H9 (cell line): ENCODE results near the gene BRMS1L. TPM values are rescaled to one million over a fixed set of nuclear protein-coding genes. Genes with fewer than 3 reads are reported as not detected.

Source experiments
- DNase-seq: peaks from one replicate; pipeline ENCODE4 v3.0.0-alpha.2; 2017
- H2AFZ ChIP-seq: one replicate; pipeline ENCODE4 v1.6.1; 2013; ENCODE audit warnings: mild to moderate bottlenecking, low read length, control low read depth, moderate library complexity
- H2AK5ac ChIP-seq: 2 replicates; pipeline ENCODE4 v1.6.1; 2013; ENCODE audit warnings: low read length, control low read depth, mixed read lengths; ENCODE audit not compliant: insufficient read length
- H2BK120ac ChIP-seq: one replicate; pipeline ENCODE4 v1.6.1; 2013; ENCODE audit warnings: low read depth, mild to moderate bottlenecking, low read length, control low read depth, inconsistent platforms; ENCODE audit not compliant: poor library complexity, severe bottlenecking
- H2BK12ac ChIP-seq: 2 replicates; pipeline ENCODE4 v1.6.1; 2013; ENCODE audit warnings: low read length, control low read depth, mixed read lengths, low read depth; ENCODE audit not compliant: insufficient read length
- H2BK15ac ChIP-seq: 2 replicates; pipeline ENCODE4 v1.6.1; 2013; ENCODE audit warnings: low read depth, low read length, control low read depth
- H2BK20ac ChIP-seq: one replicate; pipeline ENCODE4 v1.6.1; 2013; ENCODE audit warnings: low read depth, mild to moderate bottlenecking, low read length, control low read depth, inconsistent platforms; ENCODE audit not compliant: poor library complexity, severe bottlenecking
- H2BK5ac ChIP-seq: 2 replicates; pipeline ENCODE4 v1.6.1; 2013; ENCODE audit warnings: low read length, control low read depth, mixed read lengths; ENCODE audit not compliant: insufficient read length
- H3K14ac ChIP-seq: 2 replicates; pipeline ENCODE4 v1.6.1; 2013; ENCODE audit warnings: low read length, control low read depth; ENCODE audit not compliant: insufficient read depth
- H3K18ac ChIP-seq: 2 replicates; pipeline ENCODE4 v1.6.1; 2013; ENCODE audit warnings: low read depth, mild to moderate bottlenecking, mixed read lengths, low read length, control low read depth; ENCODE audit not compliant: insufficient read length
- H3K23ac ChIP-seq: 2 replicates; pipeline ENCODE4 v1.6.1; 2013; ENCODE audit warnings: low read length, control low read depth, mixed read lengths, low read depth; ENCODE audit not compliant: insufficient read length
- H3K23me2 ChIP-seq: 2 replicates; pipeline ENCODE4 v1.6.1; 2013; ENCODE audit warnings: low read depth, mild to moderate bottlenecking, mixed read lengths, low read length, control low read depth; ENCODE audit not compliant: insufficient read length, poor library complexity, severe bottlenecking
- H3K27ac ChIP-seq: 2 replicates; pipeline ENCODE4 v1.5.1; 2013; ENCODE audit warnings: low read length, control low read depth, mixed read lengths, low read depth; ENCODE audit not compliant: insufficient read length
- H3K27me3 ChIP-seq: 2 replicates; pipeline ENCODE4 v1.6.1; 2013; ENCODE audit warnings: low read length, control low read depth, inconsistent platforms; ENCODE audit not compliant: insufficient read depth
- H3K4ac ChIP-seq: 2 replicates; pipeline ENCODE4 v1.6.1; 2013; ENCODE audit warnings: low read depth, mild to moderate bottlenecking, control low read depth, inconsistent platforms, low read length, moderate library complexity
- H3K4me1 ChIP-seq: 2 replicates; pipeline ENCODE4 v1.6.1; 2013; ENCODE audit warnings: low read length, control low read depth, inconsistent platforms; ENCODE audit not compliant: insufficient read depth
- H3K4me2 ChIP-seq: 2 replicates; pipeline ENCODE4 v1.6.1; 2013; ENCODE audit warnings: low read length, control low read depth, mixed read lengths; ENCODE audit not compliant: insufficient read length, insufficient read depth
- H3K56ac ChIP-seq: 2 replicates; pipeline ENCODE4 v1.6.1; 2013; ENCODE audit warnings: low read depth, mild to moderate bottlenecking, mixed read lengths, low read length, control low read depth; ENCODE audit not compliant: insufficient read length
- H3K79me1 ChIP-seq: 2 replicates; pipeline ENCODE4 v1.6.1; 2013; ENCODE audit warnings: low read depth, mild to moderate bottlenecking, moderate library complexity, low read length, control low read depth, inconsistent platforms; ENCODE audit not compliant: insufficient read depth, poor library complexity, severe bottlenecking
- H3K79me2 ChIP-seq: 2 replicates; pipeline ENCODE4 v1.6.1; 2013; ENCODE audit warnings: low read length, control low read depth, inconsistent platforms; ENCODE audit not compliant: insufficient read depth
- H3K9ac ChIP-seq: 2 replicates; pipeline ENCODE4 v1.6.1; 2013; ENCODE audit warnings: low read length, control low read depth, mixed read lengths; ENCODE audit not compliant: insufficient read length; ENCODE audit errors: extremely low read depth
- H3K9me3 ChIP-seq: one replicate; pipeline ENCODE4 v1.6.1; 2013; ENCODE audit warnings: low read depth, low read length, inconsistent platforms; ENCODE audit not compliant: control insufficient read depth
- H3T11ph ChIP-seq: one replicate; pipeline ENCODE4 v1.6.1; 2013; ENCODE audit warnings: mild to moderate bottlenecking, low read length, control low read depth, inconsistent platforms
- H4K20me1 ChIP-seq: one replicate; pipeline ENCODE4 v1.6.1; 2013; ENCODE audit not compliant: control insufficient read depth, insufficient read length, insufficient read depth
- H4K5ac ChIP-seq: 2 replicates; pipeline ENCODE4 v1.6.1; 2013; ENCODE audit warnings: low read depth, mild to moderate bottlenecking, mixed read lengths, low read length, control low read depth; ENCODE audit not compliant: insufficient read length
- H4K8ac ChIP-seq: replicated peaks from 2 replicates; pipeline ENCODE4 v1.6.1; 2013; ENCODE audit warnings: low read length, control low read depth, mixed read lengths, low read depth; ENCODE audit not compliant: insufficient read length
- H4K91ac ChIP-seq: 2 replicates; pipeline ENCODE4 v1.6.1; 2013; ENCODE audit warnings: low read depth, mild to moderate bottlenecking, moderate library complexity, mixed read lengths, low read length, control low read depth; ENCODE audit not compliant: insufficient read length
- H3K27ac Mint-ChIP-seq, 3 experiments: 2 replicates in 2 of 3; 3 replicates in 1 of 3; pipeline ENCODE4 v1.8.0; 2020 to 2021; ENCODE audit warnings: mixed read lengths in 3 of 3, mild to moderate bottlenecking in 1 of 3, moderate library complexity in 1 of 3
- H3K27me3 Mint-ChIP-seq: 2 replicates; pipeline ENCODE4 v1.8.0; 2021; ENCODE audit warnings: low read depth, mild to moderate bottlenecking, moderate library complexity, mixed read lengths
- H3K36me3 Mint-ChIP-seq, 3 experiments: 2 replicates in 2 of 3; 3 replicates in 1 of 3; pipeline ENCODE4 v1.8.0; 2020 to 2021; ENCODE audit warnings: low read depth in 3 of 3, mixed read lengths in 3 of 3; ENCODE audit not compliant: insufficient read depth in 1 of 3
- H3K4me1 Mint-ChIP-seq, 2 experiments: 2 replicates each; pipeline ENCODE4 v1.8.0; 2020; ENCODE audit warnings: mixed read lengths in 2 of 2
- H3K4me3 Mint-ChIP-seq, 2 experiments: 2 replicates in 1 of 2; 3 replicates in 1 of 2; pipeline ENCODE4 v1.8.0; 2020 to 2021; ENCODE audit warnings: mild to moderate bottlenecking in 2 of 2, mixed read lengths in 2 of 2, moderate library complexity in 1 of 2
- H3K9me3 Mint-ChIP-seq, 2 experiments: 2 replicates in 1 of 2; 3 replicates in 1 of 2; pipeline ENCODE4 v1.8.0; 2020; ENCODE audit warnings: mild to moderate bottlenecking in 2 of 2, mixed read lengths in 2 of 2, moderate library complexity in 1 of 2
- CTCF ChIP-seq: fragments of 200-600 bp; sonication (generic); conservative IDR thresholded peaks from 3 replicates; pipeline ENCODE4 v1.8.0; 2021; ENCODE audit warnings: antibody characterized with exemption, mild to moderate bottlenecking
- WGBS: extraction: QIAGEN DNeasy Blood & Tissue Kit; methylation state at CpG from one replicate; pipeline ENCODE4 v1.1.7; 2013; ENCODE audit warnings: missing lambda C conversion rate, low lambda C conversion rate, mixed read lengths; ENCODE audit not compliant: insufficient read length; ENCODE audit errors: extremely low coverage; 5-methylcytosine and 5-hydroxymethylcytosine counted together
- total RNA-seq: library from RNA; stranded (reverse); gene quantifications from 2 replicates; pipeline ENCODE4 v1.2.1, GENCODE V29; 2021

The BRMS1L gene
- total RNA-seq, 1 experiment from 2014 or later = 12.9 TPM

GRCh38 chr14:35810963-35811362 lies 15.2 kb upstream of the BRMS1L start:
- no peak for DNase-seq
- H2AFZ ChIP-seq = no peak overlapping the region
- H2BK20ac ChIP-seq = no peak overlapping the region
- no peaks in the 10 kb centered on the region for H3K9me3 ChIP-seq
- H3K27ac Mint-ChIP-seq = no peak overlapping the region
- H2BK120ac ChIP-seq = no peak overlapping the region
- H3K23me2 ChIP-seq = peaks cover 3% of the 10 kb centered on the region
- no peaks in the 10 kb centered on the region for H3K79me2 ChIP-seq
- no peak overlapping the region for H3K4me2 ChIP-seq
- TF ChIP-seq CTCF = no peak
- no peaks in the 10 kb centered on the region for H4K20me1 ChIP-seq
- no peak overlapping the region for H4K8ac ChIP-seq
- no peak overlapping the region for H3K18ac ChIP-seq
- H2BK12ac ChIP-seq = no peak overlapping the region
- no peaks in the 10 kb centered on the region for H3K79me1 ChIP-seq
- H4K91ac ChIP-seq = no peak overlapping the region
- no peak overlapping the region for H3T11ph ChIP-seq
- no peak overlapping the region for H3K4ac ChIP-seq
- H3K4me3 Mint-ChIP-seq = no peak overlapping the region
- H3K56ac ChIP-seq = no peak overlapping the region
- no peak overlapping the region for H3K23ac ChIP-seq
- H3K27me3 ChIP-seq = no peaks in the 10 kb centered on the region
- H2BK5ac ChIP-seq = no peak overlapping the region
- no peak overlapping the region for H2AK5ac ChIP-seq
- WGBS = no CpG with 5 or more reads among the region's 4 CpGs
- H3K9ac ChIP-seq = no peak overlapping the region
- peaks cover 15 to 17% of the 10 kb centered on the region in 2 experiments for H3K4me1 Mint-ChIP-seq
- H3K27ac ChIP-seq = no peak overlapping the region
- H4K5ac ChIP-seq = no peak overlapping the region
- H3K4me1 ChIP-seq = no peaks in the 10 kb centered on the region
- H3K27me3 Mint-ChIP-seq = no peaks in the 10 kb centered on the region
- no peaks in the 10 kb centered on the region for H3K36me3 Mint-ChIP-seq
- no peak overlapping the region for H2BK15ac ChIP-seq
- no peaks in the 10 kb centered on the region for H3K9me3 Mint-ChIP-seq
- no peak overlapping the region for H3K14ac ChIP-seq
